ENCODE measurements around the gene EFNB3. TPM values are rescaled to one million over a fixed set of nuclear protein-coding genes. Genes with fewer than 3 reads are reported as not detected.

Gene EFNB3
- total and polyA plus RNA-seq, 12 donors, result 0.26 to 4.3 (median 1.2) TPM; not detected in 1

- intact Hi-C loops (cut with DNase I), result no loop called here
- no peak for TF ChIP-seq CTCF (IDR thresholded peaks at IDR 0.05)
- TF ChIP-seq POLR2A (IDR thresholded peaks at IDR 0.05), result no peak
- no peak overlapping the region for H3K4me3 ChIP-seq
- H3K36me3 ChIP-seq (replicated peaks in 1 of 2), result no peaks in the 10 kb centered on the region
- H3K27me3 ChIP-seq, result no peaks in the 10 kb centered on the region
- 59 to 68% (median 62%) methylated on average over 9 of the region's 9 CpGs for WGBS, 4 donors
- no peak for DNase-seq
- H3K4me1 ChIP-seq (replicated peaks in 1 of 2), result no peaks in the 10 kb centered on the region
- H3K9me3 ChIP-seq (replicated peaks in 1 of 3), result no peaks in the 10 kb centered on the region
- H3K27ac ChIP-seq, result no peak overlapping the region
Measured at GRCh38 chr17:7755095-7755890, 50.3 kb downstream of the EFNB3 start.

GRCh38 chr17:7756968-7757367 is 52.0 kb downstream of the EFNB3 start:
- WGBS, 4 donors, result 87 to 92% (median 91%) methylated on average over 14 of the region's 14 CpGs
- DNase-seq, result no peak
- intact Hi-C loops (cut with DNase I), result no loop called here
- H3K4me3 ChIP-seq, result no peak overlapping the region
- no peaks in the 10 kb centered on the region for H3K4me1 ChIP-seq (replicated peaks in 1 of 2)
- H3K9me3 ChIP-seq (replicated peaks in 1 of 3), result no peaks in the 10 kb centered on the region
- H3K36me3 ChIP-seq (replicated peaks in 1 of 2), result no peaks in the 10 kb centered on the region
- H3K27ac ChIP-seq, result no peak overlapping the region
- TF ChIP-seq CTCF (IDR thresholded peaks at IDR 0.05), result no peak
- no peak for TF ChIP-seq POLR2A (IDR thresholded peaks at IDR 0.05)
- H3K27me3 ChIP-seq, result no peaks in the 10 kb centered on the region

Other genes with a start within 250 kb of the EFNB3 start
- 100 to 1,000 TPM in 1 of 9 donors, 10 to 100 TPM in 8; 16.6 to 111 (median 75.3) TPM for gene ZBTB4, start 225.6 kb upstream of the EFNB3 start, total RNA-seq
- gene ZBTB4, start 225.6 kb upstream of the EFNB3 start, polyA plus RNA-seq, result 10 to 100 TPM; 30.0 to 59.6 (median 54.6) TPM
- not detected for gene SLC35G6, start 223.8 kb upstream of the EFNB3 start, total RNA-seq
- gene SLC35G6, start 223.8 kb upstream of the EFNB3 start, polyA plus RNA-seq, result under 1 TPM in 1 of 3 donors, not detected in 2; 0.24 TPM
- gene POLR2A, start 220.8 kb upstream of the EFNB3 start, total RNA-seq, result 100 to 1,000 TPM in 5 of 9 donors, 10 to 100 TPM in 4; 34.9 to 172 (median 117) TPM
- 10 to 100 TPM; 19.3 to 80.4 (median 58.7) TPM for gene POLR2A, start 220.8 kb upstream of the EFNB3 start, polyA plus RNA-seq
- 100 to 1,000 TPM in 2 of 9 donors, 10 to 100 TPM in 6, 1 to 10 TPM in 1; 3.3 to 134 (median 52.8) TPM for gene TNFSF12, start 156.1 kb upstream of the EFNB3 start, total RNA-seq
- 10 to 100 TPM; 18.8 to 70.8 (median 65.6) TPM for gene TNFSF12, start 156.1 kb upstream of the EFNB3 start, polyA plus RNA-seq
- 10 to 100 TPM in 8 of 9 donors, under 1 TPM in 1; 1.00 to 75.2 (median 43.7) TPM for gene TNFSF13, start 146.5 kb upstream of the EFNB3 start, total RNA-seq
- 10 to 100 TPM; 19.4 to 39.1 (median 25.2) TPM for gene TNFSF13, start 146.5 kb upstream of the EFNB3 start, polyA plus RNA-seq
- 10 to 100 TPM; 28.4 to 55.3 (median 44.2) TPM for gene SENP3, start 143.3 kb upstream of the EFNB3 start, total RNA-seq
- 10 to 100 TPM; 29.0 to 72.4 (median 38.4) TPM for gene SENP3, start 143.3 kb upstream of the EFNB3 start, polyA plus RNA-seq
- 100 to 1,000 TPM in 6 of 9 donors, 10 to 100 TPM in 3; 19.4 to 177 (median 157) TPM for gene CD68, start 125.6 kb upstream of the EFNB3 start, total RNA-seq
- gene CD68, start 125.6 kb upstream of the EFNB3 start, polyA plus RNA-seq, result 100 to 1,000 TPM in 2 of 3 donors, 10 to 100 TPM in 1; 32.3 to 207 (median 133) TPM
- gene MPDU1, start 121.3 kb upstream of the EFNB3 start, total RNA-seq, result 100 to 1,000 TPM in 6 of 9 donors, 10 to 100 TPM in 3; 65.9 to 267 (median 124) TPM
- 100 to 1,000 TPM in 1 of 3 donors, 10 to 100 TPM in 2; 70.1 to 200 (median 81.6) TPM for gene MPDU1, start 121.3 kb upstream of the EFNB3 start, polyA plus RNA-seq
- 1 to 10 TPM in 1 of 9 donors, under 1 TPM in 6, not detected in 2; 0.42 to 2.0 (median 0.92) TPM for gene SOX15, start 115.1 kb upstream of the EFNB3 start, total RNA-seq
- 1 to 10 TPM in 2 of 3 donors, under 1 TPM in 1; 0.29 to 2.4 (median 1.9) TPM for gene SOX15, start 115.1 kb upstream of the EFNB3 start, polyA plus RNA-seq
- 10 to 100 TPM; 35.6 to 68.6 (median 45.5) TPM for gene FXR2, start 90.3 kb upstream of the EFNB3 start, total RNA-seq
- gene FXR2, start 90.3 kb upstream of the EFNB3 start, polyA plus RNA-seq, result 10 to 100 TPM; 42.2 to 73.1 (median 42.4) TPM
- 100 to 1,000 TPM; 165 to 403 (median 233) TPM for gene SAT2, start 77.4 kb upstream of the EFNB3 start, total RNA-seq
- 100 to 1,000 TPM; 190 to 700 (median 511) TPM for gene SAT2, start 77.4 kb upstream of the EFNB3 start, polyA plus RNA-seq
- 1 to 10 TPM in 8 of 9 donors, under 1 TPM in 1; 0.30 to 2.9 (median 1.9) TPM for gene SHBG, start 75.1 kb upstream of the EFNB3 start, total RNA-seq
- gene SHBG, start 75.1 kb upstream of the EFNB3 start, polyA plus RNA-seq, result 1 to 10 TPM; 1.2 to 3.8 (median 2.0) TPM
- 10 to 100 TPM in 5 of 9 donors, 1 to 10 TPM in 4; 1.2 to 32.6 (median 14.5) TPM for gene ATP1B2, start 54.3 kb upstream of the EFNB3 start, total RNA-seq
- gene ATP1B2, start 54.3 kb upstream of the EFNB3 start, polyA plus RNA-seq, result 1 to 10 TPM; 7.9 to 9.2 (median 8.5) TPM
- gene TP53, start 17.7 kb upstream of the EFNB3 start, total RNA-seq, result 10 to 100 TPM in 8 of 9 donors, 1 to 10 TPM in 1; 9.7 to 85.9 (median 28.3) TPM
- gene TP53, start 17.7 kb upstream of the EFNB3 start, polyA plus RNA-seq, result 10 to 100 TPM; 13.4 to 19.9 (median 17.4) TPM
- gene WRAP53, start 16.7 kb upstream of the EFNB3 start, total RNA-seq, result 10 to 100 TPM in 1 of 9 donors, 1 to 10 TPM in 8; 3.4 to 15.3 (median 6.7) TPM
- gene WRAP53, start 16.7 kb upstream of the EFNB3 start, polyA plus RNA-seq, result 10 to 100 TPM in 2 of 3 donors, 1 to 10 TPM in 1; 4.5 to 31.0 (median 21.1) TPM
- under 1 TPM; 0.04 to 0.26 (median 0.11) TPM for gene DNAH2, start 12.5 kb downstream of the EFNB3 start, total RNA-seq
- under 1 TPM; 0.02 to 0.08 (median 0.07) TPM for gene DNAH2, start 12.5 kb downstream of the EFNB3 start, polyA plus RNA-seq
- gene KDM6B, start 129.0 kb downstream of the EFNB3 start, total RNA-seq, result 10 to 100 TPM in 5 of 9 donors, 1 to 10 TPM in 4; 3.1 to 31.2 (median 11.8) TPM
- 10 to 100 TPM in 2 of 3 donors, 1 to 10 TPM in 1; 2.2 to 35.9 (median 10.6) TPM for gene KDM6B, start 129.0 kb downstream of the EFNB3 start, polyA plus RNA-seq
- gene TMEM88, start 149.9 kb downstream of the EFNB3 start, total RNA-seq, result 10 to 100 TPM; 14.9 to 52.8 (median 24.0) TPM
- 100 to 1,000 TPM in 1 of 3 donors, 10 to 100 TPM in 1, 1 to 10 TPM in 1; 7.9 to 107 (median 70.9) TPM for gene TMEM88, start 149.9 kb downstream of the EFNB3 start, polyA plus RNA-seq
- 100 to 1,000 TPM in 8 of 9 donors, 10 to 100 TPM in 1; 96.2 to 281 (median 124) TPM for gene NAA38, start 152.4 kb downstream of the EFNB3 start, total RNA-seq
- gene NAA38, start 152.4 kb downstream of the EFNB3 start, polyA plus RNA-seq, result 100 to 1,000 TPM in 2 of 3 donors, 10 to 100 TPM in 1; 34.5 to 424 (median 329) TPM
- 10 to 100 TPM in 8 of 9 donors, 1 to 10 TPM in 1; 9.1 to 24.4 (median 17.6) TPM for gene CYB5D1, start 152.8 kb downstream of the EFNB3 start, total RNA-seq
- gene CYB5D1, start 152.8 kb downstream of the EFNB3 start, polyA plus RNA-seq, result 10 to 100 TPM in 2 of 3 donors, 1 to 10 TPM in 1; 6.5 to 36.8 (median 10.2) TPM
- gene CHD3, start 183.6 kb downstream of the EFNB3 start, total RNA-seq, result 100 to 1,000 TPM in 2 of 9 donors, 10 to 100 TPM in 7; 53.1 to 123 (median 90.9) TPM
- gene CHD3, start 183.6 kb downstream of the EFNB3 start, polyA plus RNA-seq, result 100 to 1,000 TPM in 2 of 3 donors, 10 to 100 TPM in 1; 43.8 to 326 (median 104) TPM
- gene RNF227, start 211.1 kb downstream of the EFNB3 start, total RNA-seq, result 10 to 100 TPM in 1 of 9 donors, 1 to 10 TPM in 8; 1.1 to 17.3 (median 2.9) TPM
- 1 to 10 TPM; 1.7 to 5.2 (median 3.3) TPM for gene RNF227, start 211.1 kb downstream of the EFNB3 start, polyA plus RNA-seq
- 1 to 10 TPM in 2 of 9 donors, under 1 TPM in 5, not detected in 2; 0.12 to 1.9 (median 0.41) TPM for gene KCNAB3, start 224.7 kb downstream of the EFNB3 start, total RNA-seq
- gene KCNAB3, start 224.7 kb downstream of the EFNB3 start, polyA plus RNA-seq, result 1 to 10 TPM in 2 of 3 donors, under 1 TPM in 1; 0.27 to 4.2 (median 3.4) TPM
- gene TRAPPC1, start 226.7 kb downstream of the EFNB3 start, total RNA-seq, result 100 to 1,000 TPM in 4 of 9 donors, 10 to 100 TPM in 5; 32.2 to 161 (median 86.0) TPM
- 100 to 1,000 TPM; 131 to 220 (median 166) TPM for gene TRAPPC1, start 226.7 kb downstream of the EFNB3 start, polyA plus RNA-seq
- 10 to 100 TPM; 11.8 to 27.1 (median 18.4) TPM for gene CNTROB, start 227.0 kb downstream of the EFNB3 start, total RNA-seq
- gene CNTROB, start 227.0 kb downstream of the EFNB3 start, polyA plus RNA-seq, result 10 to 100 TPM; 14.8 to 85.2 (median 48.1) TPM